C4-2B (cell line): ENCODE data around the gene SLC27A1.

Experiments
- H3K27ac ChIP-seq: fragments of 450-650 bp; 2 replicates; pipeline ENCODE4 v1.5.1; 2017
- CTCF ChIP-seq: fragments of 450-650 bp; conservative IDR thresholded peaks from 2 replicates; pipeline ENCODE4 v1.5.1; 2017; ENCODE audit warnings: mild to moderate bottlenecking
- ZFX ChIP-seq: fragments of 450-650 bp; IDR thresholded peaks from 2 replicates; pipeline ENCODE4 v1.6.1; 2017

Gene SLC27A1

GRCh38 chr19:17448131-17448967 lies 22.0 kb upstream of the SLC27A1 start, which contains the start of gene TMEM221:
Gene TMEM221, minus strand, starts transcription at chr19:17448668. Its CDS starts 206 bp downstream, at chr19:17448462.
- TF ChIP-seq ZFX, result no peak
- peak; percentile 37 for TF ChIP-seq CTCF
- H3K27ac ChIP-seq, result no peak within 1 kb of the TSS

- H3K27ac ChIP-seq, result no peak overlapping the region
- TF ChIP-seq ZFX (no peak), CTCF (no peak)
Measured at GRCh38 chr19:17450264-17451075, 19.9 kb upstream of the SLC27A1 start.

- TF ChIP-seq CTCF (no peak), ZFX (no peak)
- H3K27ac ChIP-seq, result no peak overlapping the region
Measured at GRCh38 chr19:17451820-17452219, 18.5 kb upstream of the SLC27A1 start.

- no peak for TF ChIP-seq ZFX
- no peak for TF ChIP-seq CTCF
- H3K27ac ChIP-seq, result no peak overlapping the region
Measured at GRCh38 chr19:17454576-17455071, 15.7 kb upstream of the SLC27A1 start.

- no peak overlapping the region for H3K27ac ChIP-seq
- TF ChIP-seq CTCF (no peak), ZFX (no peak)
Measured at GRCh38 chr19:17455308-17456123, 14.8 kb upstream of the SLC27A1 start.

GRCh38 chr19:17456127-17456526 lies 14.2 kb upstream of the SLC27A1 start:
- no peak for TF ChIP-seq ZFX
- no peak for TF ChIP-seq CTCF
- H3K27ac ChIP-seq, result no peak overlapping the region
